ENCODE data around the gene MCUB. TPM values are rescaled to one million over a fixed set of nuclear protein-coding genes. Genes with fewer than 3 reads are reported as not detected.

The MCUB gene
- total RNA-seq, 1 experiment from 2014 or later = 24.1 TPM

DNA sequence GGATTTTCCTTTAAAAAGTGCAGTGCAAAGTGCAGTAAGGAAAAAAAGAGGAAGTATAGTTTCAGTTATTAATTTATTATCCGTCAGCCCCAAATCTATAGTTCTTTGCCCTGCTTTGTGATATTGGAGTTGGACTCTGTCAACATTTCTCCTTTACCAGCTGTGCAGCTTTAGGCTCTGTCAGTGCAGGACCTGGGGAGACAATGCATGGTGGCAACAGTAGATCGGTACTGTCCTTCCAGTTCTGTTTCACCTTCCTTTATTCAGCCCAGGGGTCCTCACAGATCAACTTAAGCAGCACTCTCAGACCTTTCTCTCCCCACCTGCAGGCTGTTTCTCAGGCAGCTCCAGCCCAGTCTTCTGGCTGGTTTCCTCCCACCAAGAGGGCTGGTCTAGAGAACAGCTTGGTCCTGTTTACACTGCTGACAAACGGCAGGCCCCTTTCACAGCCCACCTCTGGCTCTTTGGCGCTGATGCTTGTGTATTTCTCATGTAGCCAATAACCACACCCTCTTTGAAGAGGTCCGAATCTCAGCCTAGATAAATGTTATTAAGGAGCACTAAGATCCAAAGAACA, 71.6 kb downstream of the MCUB start:
- in situ Hi-C loops (cut with HindIII; ENCODE audit: low pct_unique_long_range_greater_than_20kb, low sequenced_read_pairs) (no loop called here), intact Hi-C loops (cut with micrococcal nuclease; ENCODE audit: unreplicated experiment) (no loop called here)
- Histone ChIP-seq H3K4me3 (ENCODE audit: low read depth in 2 of 2, low read length in 2 of 2) (no peak overlapping the region), H3K27me3 (ENCODE audit: control insufficient read depth, insufficient read depth, low read length) (no peaks in the 10 kb centered on the region), H3K36me3 (ENCODE audit: control insufficient read depth, insufficient read depth, low read length) (no peaks in the 10 kb centered on the region), H3K9me3 (ENCODE audit: control insufficient read depth, insufficient read depth, low read depth, low read length) (no peaks in the 10 kb centered on the region), H3K27ac (ENCODE audit: low read length) (no peak overlapping the region), H3K4me1 (ENCODE audit: control insufficient read depth, insufficient read depth, low read length) (no peaks in the 10 kb centered on the region)
- no peak for DNase-seq (ENCODE audit: low read depth, low spot score)
- CTCF ChIA-PET = no interaction called here
- no peak for ATAC-seq
- POLR2A ChIA-PET = no interaction called here
- no peak for TF ChIP-seq TCF7L2 (IDR thresholded peaks at IDR 0.05; ENCODE audit: low read depth, low read length)
- TF ChIP-seq, protein P1, sequence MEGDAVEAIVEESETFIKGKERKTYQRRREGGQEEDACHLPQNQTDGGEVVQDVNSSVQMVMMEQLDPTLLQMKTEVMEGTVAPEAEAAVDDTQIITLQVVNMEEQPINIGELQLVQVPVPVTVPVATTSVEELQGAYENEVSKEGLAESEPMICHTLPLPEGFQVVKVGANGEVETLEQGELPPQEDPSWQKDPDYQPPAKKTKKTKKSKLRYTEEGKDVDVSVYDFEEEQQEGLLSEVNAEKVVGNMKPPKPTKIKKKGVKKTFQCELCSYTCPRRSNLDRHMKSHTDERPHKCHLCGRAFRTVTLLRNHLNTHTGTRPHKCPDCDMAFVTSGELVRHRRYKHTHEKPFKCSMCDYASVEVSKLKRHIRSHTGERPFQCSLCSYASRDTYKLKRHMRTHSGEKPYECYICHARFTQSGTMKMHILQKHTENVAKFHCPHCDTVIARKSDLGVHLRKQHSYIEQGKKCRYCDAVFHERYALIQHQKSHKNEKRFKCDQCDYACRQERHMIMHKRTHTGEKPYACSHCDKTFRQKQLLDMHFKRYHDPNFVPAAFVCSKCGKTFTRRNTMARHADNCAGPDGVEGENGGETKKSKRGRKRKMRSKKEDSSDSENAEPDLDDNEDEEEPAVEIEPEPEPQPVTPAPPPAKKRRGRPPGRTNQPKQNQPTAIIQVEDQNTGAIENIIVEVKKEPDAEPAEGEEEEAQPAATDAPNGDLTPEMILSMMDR (IDR thresholded peaks at IDR 0.05) = no peak
- TF ChIP-seq, protein P2, sequence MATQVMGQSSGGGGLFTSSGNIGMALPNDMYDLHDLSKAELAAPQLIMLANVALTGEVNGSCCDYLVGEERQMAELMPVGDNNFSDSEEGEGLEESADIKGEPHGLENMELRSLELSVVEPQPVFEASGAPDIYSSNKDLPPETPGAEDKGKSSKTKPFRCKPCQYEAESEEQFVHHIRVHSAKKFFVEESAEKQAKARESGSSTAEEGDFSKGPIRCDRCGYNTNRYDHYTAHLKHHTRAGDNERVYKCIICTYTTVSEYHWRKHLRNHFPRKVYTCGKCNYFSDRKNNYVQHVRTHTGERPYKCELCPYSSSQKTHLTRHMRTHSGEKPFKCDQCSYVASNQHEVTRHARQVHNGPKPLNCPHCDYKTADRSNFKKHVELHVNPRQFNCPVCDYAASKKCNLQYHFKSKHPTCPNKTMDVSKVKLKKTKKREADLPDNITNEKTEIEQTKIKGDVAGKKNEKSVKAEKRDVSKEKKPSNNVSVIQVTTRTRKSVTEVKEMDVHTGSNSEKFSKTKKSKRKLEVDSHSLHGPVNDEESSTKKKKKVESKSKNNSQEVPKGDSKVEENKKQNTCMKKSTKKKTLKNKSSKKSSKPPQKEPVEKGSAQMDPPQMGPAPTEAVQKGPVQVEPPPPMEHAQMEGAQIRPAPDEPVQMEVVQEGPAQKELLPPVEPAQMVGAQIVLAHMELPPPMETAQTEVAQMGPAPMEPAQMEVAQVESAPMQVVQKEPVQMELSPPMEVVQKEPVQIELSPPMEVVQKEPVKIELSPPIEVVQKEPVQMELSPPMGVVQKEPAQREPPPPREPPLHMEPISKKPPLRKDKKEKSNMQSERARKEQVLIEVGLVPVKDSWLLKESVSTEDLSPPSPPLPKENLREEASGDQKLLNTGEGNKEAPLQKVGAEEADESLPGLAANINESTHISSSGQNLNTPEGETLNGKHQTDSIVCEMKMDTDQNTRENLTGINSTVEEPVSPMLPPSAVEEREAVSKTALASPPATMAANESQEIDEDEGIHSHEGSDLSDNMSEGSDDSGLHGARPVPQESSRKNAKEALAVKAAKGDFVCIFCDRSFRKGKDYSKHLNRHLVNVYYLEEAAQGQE (IDR thresholded peaks at IDR 0.05; ENCODE audit: insufficient read depth in 1 of 2, low read depth in 2 of 2, low read length in 1 of 2) = no peak
- no TSS peak for BruUV-seq (replicated peaks)

DNA sequence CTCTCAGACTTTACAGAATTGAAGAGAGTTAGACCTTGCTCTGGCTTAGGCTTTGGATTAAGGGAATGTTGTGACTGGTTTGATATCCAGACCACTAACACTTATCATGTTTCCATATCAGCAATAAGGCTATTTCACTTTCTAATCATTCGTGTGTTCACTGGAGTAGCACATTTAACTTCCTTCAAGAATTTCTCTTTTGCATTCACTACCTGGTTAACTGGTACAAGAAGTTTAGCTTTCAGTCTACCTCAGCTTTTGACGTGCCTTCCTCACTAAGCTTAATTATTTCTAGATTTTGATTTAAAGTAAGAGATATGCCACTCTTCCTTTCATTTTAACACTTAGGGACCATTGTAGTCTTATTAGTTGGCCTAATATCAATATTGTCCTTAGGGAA, 80.6 kb downstream of the MCUB start:
- in situ Hi-C loops (cut with HindIII; ENCODE audit: low pct_unique_long_range_greater_than_20kb, low sequenced_read_pairs) = no loop called here
- ATAC-seq = no peak
- Histone ChIP-seq H3K36me3 (ENCODE audit: control insufficient read depth, insufficient read depth, low read length) (no peaks in the 10 kb centered on the region), H3K4me3 (ENCODE audit: low read depth in 2 of 2, low read length in 2 of 2) (no peak overlapping the region), H3K27ac (ENCODE audit: low read length) (no peak overlapping the region), H3K4me1 (ENCODE audit: control insufficient read depth, insufficient read depth, low read length) (no peaks in the 10 kb centered on the region), H3K27me3 (ENCODE audit: control insufficient read depth, insufficient read depth, low read length) (no peaks in the 10 kb centered on the region), H3K9me3 (ENCODE audit: control insufficient read depth, insufficient read depth, low read depth, low read length) (no peaks in the 10 kb centered on the region)
- intact Hi-C loops (cut with micrococcal nuclease; ENCODE audit: unreplicated experiment) = no loop called here
- ChIA-PET CTCF (no interaction called here), POLR2A (no interaction called here)
- no peak for DNase-seq (ENCODE audit: low read depth, low spot score)
- no TSS peak for BruUV-seq (replicated peaks)
- TF ChIP-seq, protein P1 (IDR thresholded peaks at IDR 0.05) = no peak
